GM18499 (cell line): ENCODE data around the gene HMX1.

Experiments used
- ATAC-seq: cut with Tn5 transposase; IDR thresholded peaks from one replicate; pipeline ENCODE4 v1.9.1; 2021; ENCODE audit warnings: moderate number of reproducible peaks; ENCODE audit not compliant: insufficient read depth, unreplicated experiment

Gene HMX1

DNA sequence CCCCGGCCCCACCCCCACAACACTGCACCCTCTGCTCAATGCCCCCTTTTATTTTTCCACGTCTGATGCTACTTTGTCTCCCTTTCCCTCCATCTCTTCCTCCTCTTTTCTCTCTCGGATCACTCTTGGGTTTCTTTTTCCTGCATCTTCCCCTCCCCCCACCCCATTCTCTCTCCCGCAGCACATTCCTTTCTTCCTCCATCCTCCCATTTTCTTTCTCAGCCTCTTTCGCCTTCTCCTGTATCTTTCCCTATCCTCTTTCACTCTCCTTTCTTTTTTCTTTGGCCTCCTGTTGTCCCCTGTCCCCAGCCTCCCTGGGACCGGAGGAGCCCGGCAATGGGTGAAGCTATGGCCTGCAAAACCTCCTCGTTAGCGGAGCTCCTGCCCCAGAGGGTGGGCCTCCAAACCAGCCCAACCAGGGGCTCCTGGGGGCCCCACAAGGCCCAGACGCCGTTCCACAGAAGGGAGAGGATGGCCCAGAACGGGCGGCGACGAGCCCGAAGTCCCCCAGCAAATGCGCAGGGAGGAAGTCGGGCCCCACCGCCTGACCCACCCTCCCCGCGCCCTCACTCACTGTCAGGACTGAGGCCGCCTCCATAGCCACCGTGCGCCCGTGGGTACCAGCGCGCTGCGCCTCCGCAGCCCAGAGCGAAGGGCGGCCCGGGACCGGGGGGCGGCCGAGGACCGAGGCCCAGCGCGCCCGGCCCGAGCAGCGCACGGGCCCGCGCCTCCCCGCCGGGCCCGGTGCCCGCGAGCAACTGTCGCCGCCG, 807 bp downstream of the HMX1 start:
- ATAC-seq = no peak

DNA sequence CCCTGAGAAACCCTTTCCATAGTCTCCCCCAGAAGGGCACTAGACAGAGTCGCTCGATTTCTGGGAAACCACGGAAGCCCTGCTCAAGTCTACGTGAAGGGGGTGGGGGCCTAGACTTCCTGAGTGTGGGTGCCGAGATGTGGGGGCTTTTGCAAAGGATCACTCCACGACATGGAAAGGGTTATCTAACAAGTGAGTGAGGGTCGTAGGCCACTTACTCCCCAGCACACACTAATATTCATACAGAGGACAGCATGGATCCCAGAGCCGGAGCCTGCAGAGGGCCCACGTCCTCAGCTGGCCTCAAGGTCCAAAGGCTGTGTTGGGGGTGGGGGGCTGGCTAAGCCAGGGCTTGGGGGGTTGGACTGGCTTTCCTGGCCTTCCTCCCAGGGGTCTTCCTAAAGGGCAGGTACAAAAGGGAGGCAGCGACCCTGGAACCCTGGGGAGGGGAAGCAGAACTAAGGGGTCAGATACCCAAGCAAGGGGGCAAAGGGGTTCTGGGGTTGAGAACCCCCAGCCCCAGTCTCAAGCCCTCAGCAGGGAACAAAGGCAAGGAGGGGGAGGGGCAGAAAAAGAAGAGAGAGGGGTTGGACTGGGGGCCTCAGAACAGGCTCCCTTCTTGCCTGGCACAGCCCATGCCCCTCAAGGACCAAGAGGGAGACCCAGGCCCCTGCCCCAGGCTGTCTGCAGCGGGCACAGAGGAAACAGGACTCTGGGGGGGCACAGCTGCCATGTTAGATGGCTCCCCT, 1.6 kb downstream of the HMX1 start:
- no peak for ATAC-seq

DNA sequence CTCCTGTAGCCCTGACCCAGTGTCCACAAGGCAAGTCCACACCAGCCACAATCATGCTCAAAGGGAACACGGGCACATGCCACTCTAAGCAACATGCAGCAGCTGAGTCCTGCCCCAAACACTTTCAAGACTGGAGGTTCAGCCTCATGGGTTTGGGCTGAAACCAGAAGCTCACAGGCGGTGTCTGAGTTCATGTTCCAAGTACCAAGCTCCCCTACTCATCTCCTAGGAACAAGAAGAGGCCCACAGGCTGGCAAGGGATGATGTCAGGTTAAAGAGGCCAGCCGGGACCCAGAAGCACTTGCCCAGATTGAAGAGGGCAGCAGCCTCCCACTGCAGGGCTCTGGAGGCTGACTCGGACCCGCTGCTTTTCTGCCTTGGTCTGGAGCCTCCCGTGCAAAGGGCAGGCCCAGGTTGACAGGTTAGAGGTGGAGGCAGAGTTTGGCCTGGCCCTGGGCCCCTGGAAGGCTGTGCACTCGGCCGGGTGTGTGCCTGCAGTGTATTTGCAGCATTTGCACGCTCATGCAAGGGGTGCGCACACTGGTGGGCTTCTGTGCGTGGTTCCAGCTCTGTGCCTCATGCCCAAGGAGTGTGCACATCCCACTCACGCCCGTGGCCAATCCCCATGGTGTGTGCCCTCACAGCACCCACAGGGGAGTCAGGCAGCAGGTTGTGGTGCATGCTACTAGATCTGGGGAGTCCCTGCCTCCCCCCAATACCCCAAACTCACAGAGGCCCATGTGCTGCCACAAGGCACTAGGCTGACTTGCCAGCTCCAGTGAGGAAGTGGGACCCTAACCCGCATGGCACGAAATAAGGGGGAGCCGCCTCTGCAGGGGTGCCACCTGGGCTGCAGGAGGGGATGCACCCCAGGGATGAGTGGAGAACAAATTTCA, 2.4 kb downstream of the HMX1 start:
- no peak for ATAC-seq

DNA sequence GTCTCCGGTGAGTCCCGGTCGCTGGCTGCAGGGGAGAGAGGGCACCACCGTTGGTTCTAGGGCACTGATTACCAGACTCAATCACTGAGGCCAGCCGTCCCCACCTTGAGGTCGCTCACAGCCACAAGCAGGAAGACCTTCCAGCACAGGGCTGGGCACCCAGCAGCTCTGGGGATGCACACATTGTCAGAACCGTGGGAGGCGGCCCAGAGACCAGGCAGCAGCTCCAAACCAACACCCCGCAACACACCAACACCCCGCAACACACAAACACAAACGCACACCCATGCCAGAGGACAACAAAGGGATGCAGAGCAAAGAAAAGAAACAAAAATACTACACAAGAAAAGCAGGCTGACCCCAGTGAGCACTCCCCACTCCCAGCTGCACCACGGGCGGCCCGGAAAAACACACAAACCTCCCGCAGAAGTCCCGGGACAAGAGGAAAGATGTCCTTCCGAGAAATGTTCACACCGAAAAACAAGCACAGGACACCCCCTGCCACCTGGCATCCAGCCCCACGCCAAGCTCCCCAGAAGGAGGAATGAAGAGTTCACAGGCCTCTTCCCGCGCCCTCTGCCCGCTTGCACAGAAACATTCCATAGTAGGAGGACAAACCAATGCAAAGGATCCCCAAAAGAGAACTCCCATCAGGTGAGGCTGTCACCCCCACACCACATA, 3.2 kb downstream of the HMX1 start:
- ATAC-seq = no peak

DNA sequence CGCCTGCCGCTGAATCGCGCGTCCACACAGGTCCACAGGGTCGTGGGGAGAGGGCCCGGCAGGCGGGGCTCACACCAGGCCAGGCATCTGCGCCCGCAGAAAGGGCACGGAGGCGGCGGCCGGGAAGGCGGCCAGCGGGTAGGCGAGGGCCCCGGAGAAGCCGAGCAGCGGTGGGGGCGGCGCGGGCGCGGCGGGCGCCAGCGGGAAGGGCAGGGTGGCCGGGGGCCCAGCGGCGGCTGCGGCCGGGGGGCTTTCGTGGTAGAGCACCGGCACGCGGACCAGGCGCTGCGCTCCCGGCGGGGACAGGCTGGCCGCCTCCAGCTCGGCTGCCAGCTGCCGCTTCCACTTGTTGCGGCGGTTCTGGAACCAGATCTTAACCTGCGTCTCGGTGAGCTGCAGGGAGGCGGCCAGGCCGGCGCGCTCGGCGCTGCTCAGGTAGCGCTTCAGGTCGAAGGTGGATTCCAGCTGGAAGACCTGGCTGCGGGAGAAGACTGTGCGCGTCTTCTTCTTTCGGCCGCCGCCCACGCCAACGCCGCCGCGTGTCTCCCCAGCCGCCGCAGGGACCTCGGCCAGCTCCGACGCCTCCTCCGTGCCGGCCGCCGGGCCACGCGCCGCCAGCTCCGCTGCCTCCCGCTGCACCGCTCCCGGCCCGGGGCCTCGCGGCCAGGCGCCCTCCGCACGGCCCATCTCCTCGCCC, 3.9 kb downstream of the HMX1 start:
- ATAC-seq = no peak

DNA sequence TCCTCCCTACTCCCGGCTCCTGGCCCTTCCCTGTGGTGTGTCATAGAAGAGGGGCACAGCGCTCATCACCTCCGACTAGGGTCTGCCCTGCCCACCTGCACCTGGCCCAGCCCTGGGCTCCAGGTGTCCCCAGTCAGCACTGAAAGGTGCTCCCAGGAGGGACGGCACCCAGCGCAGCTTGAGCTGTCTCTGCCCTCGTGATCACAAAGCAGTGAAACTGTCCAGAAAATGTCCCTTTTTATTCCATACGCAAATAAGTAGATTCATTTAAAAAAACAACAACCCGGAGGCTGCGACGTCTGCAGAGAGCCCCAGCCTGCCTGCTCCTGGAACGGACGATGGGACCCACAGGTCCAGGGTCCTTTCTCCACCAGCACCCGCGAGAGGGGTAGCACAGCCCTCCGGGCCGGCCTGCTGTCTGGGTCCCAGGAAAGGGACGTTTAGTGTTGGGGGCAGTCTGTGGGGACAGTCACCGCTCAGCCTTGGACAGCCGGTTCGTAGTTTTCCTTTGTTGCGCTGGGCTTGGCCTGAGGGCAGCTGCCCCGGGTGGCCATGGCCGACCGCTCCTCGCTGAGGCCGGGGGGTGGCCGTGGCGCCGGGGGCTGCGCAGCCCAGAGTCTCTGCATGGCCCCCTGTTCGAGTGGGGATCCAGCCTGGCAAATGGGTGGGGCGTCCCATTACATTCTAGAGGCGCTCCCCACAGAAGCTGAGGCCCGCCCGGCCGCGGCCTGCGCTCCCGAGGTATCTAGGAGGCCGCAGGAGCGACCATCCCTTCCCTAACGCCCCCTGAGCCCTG, 4.6 kb downstream of the HMX1 start:
- no peak for ATAC-seq

DNA sequence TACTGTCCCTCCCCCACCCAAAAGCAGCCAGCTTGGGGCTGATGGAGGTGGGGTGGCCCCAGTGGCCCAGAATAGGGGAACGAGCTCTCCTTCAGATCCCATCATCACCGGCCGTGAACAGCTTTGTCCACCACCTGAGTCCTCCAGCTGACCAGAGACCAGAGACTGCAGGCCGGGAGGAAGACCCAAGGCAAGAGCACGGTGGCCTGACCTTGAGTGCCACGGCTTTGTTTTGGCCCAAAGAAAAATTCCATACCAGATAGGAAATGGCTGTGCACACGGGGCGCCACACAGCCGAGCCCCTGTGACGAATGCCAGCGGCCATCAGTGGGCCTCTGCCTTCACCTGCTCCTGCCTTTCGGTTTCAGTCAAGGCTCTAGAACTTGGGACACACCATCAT, 5.2 kb downstream of the HMX1 start:
- no peak for ATAC-seq

DNA sequence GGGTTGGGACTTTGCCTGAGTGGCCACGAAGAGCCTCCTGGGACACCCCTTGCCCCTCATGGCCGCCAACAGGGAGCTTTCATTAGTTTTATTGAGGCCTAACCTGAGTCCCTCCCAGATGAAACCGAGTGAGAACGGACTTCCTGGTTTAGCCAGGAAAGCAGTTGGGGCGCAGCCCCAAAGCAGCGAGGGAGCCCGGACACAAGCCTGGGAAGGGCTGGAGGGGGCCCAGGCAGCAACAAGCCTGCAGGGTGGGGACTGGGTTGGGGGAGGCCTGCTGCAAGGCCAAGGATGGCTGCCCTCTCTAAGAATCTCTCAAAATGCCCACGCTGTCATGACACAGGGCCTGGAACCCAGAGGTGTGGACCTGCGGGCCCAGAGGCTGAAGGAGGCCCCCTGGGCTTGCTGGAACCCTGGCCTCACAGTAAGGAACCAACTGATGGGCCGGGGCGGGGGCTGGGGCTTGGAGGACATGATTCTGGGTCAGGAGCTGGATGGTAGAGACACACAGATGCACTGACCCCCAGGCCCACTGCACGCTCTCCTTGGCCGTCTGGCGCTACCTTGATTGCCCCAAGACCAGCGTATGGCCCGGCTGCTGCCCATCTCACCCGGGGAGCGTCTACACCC, 5.8 kb downstream of the HMX1 start:
- no peak for ATAC-seq

DNA sequence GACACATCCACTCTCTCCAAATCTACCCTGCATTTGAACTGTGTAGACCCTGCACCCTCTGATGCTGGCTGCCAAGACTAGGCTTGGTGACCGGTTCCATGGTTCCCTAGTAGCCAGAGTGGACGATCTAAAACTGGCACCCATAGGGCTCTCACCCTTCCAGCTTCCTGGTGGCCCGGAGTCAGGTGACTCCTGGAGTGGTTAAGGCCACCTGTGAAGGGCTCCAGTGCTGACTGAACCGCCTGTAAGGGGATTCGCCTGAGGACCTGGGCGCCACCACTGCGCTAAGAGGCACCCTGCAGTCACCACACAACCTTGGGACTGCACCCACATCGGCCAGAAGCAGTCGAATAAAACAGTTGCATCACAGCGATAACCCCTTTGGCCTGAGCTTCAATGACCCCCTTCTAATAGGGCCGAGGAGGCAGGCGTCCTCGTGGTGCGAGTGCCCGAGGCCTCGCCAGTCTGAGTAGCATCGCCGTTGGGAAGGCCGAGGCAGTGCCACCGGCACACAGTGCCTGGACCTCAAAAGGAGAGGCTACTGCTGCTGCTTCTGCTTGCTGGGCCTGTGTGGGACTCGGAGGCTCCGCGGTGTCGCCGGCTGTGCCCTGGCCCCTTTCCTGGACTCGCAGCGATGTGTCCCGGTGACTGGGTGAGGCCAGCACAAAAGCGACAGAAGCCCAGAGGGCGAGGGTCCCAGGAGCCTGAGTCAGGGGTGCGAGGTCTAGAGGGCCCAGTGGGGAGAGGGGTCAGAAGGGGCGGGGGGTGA, 6.5 kb downstream of the HMX1 start:
- no peak for ATAC-seq

DNA sequence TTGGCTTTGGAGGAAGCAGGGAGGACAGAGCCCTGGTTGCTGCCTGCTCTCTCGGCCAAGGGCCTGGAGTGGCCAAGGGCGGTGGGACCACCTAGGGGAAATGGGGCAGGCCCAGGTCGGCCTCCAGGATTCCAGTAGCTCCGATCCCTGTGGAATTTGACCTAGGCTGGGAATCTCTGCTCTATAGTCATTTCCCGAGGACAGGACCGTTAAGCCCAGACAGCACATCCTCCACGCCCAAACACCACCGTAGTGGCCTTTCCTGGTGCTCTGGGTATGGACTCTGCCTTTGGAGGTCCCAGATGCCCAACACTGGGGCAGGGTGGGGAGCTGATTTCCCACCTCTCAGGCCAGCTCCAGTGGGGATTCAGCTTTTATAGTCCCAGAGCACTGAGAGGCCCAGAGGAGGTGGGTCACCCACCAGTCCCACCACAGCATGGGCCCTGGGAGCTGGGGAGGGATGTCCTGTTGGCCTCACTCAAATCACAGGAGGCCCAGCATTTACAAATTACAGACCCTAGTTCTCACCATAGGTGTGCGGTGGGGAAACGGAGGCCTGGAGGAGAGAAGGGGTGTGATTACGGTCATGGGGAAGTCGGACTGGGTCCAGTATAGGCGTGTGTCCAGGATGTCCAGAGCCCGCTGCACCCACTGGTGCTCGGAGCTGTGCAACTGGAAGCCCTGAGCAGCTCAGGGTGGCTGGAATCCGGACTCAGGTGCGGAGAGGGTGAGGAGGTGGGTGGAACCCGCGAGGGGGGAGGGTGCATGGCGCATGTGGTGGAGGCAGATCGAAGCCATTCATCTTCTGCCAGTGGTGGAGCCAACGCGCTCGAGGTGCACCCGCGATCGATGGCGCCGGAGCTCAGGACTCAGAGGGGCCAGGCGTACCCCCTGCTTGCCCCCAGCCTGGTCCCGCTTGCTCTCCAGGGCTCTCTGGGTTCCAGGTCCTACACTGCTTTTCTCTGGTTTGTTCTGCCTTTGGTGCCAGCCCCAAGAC, 7.7 kb downstream of the HMX1 start:
- ATAC-seq = no peak

DNA sequence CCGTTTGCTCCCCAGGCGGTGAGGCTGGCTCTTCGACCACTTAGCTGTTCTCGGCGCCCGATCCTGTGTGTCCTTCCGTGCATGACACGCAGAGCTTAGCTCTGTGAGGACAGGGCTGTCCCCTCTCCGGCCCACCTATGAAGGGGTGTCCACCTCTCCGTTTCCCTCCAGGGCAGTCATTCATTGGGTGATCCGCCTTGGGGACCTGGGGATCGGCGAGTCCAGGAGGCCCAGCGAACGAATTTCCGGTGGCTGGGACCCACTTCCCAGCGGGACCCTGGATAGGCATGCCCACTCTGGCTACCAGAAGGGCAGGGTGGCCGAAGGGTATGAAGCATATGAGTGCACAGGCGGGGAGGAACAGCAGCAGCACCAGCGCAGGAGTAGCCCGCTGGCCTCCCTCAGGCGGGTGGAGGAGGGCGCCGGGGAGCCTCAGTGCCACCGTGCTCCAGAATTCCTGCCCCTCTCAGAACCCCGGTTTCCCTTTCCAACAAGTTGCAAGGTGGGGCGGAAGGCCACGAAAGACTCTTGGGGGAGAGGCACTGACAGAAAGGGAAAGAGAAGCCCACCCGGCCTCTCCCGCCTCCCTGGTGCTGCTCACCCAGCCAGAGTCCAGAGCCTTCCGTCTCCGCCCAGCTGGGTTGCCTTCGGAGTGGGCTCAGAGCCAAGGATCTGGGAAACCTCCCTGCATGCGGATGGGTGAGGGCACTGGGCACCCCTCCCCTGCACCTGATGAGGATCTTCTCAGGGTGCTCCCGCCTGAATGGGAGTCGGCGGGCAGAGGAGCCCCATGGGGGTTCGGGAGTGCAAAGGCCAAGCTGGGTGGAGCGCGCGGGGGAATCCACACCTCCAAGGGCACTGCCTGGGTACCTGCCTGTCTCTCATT, 8.6 kb downstream of the HMX1 start:
- no peak for ATAC-seq

DNA sequence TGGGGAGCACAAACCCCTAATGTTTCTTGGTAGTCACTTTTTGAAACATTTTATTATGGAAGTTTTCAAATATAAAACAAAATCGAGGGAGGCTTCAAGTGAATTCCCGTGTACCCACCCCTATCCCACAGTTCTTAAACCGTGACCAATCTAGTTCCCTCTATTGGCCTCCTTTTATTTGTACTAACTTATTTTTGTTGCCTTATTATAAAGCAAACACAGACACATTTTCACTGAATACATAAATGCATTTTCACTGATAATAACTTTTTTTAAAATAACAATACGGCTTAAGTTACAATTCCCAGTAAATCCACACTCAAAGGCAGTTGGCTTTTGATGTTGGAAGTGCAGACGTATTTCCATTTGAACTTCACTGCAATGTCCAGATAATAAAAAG, 9.3 kb downstream of the HMX1 start:
- ATAC-seq = no peak

DNA sequence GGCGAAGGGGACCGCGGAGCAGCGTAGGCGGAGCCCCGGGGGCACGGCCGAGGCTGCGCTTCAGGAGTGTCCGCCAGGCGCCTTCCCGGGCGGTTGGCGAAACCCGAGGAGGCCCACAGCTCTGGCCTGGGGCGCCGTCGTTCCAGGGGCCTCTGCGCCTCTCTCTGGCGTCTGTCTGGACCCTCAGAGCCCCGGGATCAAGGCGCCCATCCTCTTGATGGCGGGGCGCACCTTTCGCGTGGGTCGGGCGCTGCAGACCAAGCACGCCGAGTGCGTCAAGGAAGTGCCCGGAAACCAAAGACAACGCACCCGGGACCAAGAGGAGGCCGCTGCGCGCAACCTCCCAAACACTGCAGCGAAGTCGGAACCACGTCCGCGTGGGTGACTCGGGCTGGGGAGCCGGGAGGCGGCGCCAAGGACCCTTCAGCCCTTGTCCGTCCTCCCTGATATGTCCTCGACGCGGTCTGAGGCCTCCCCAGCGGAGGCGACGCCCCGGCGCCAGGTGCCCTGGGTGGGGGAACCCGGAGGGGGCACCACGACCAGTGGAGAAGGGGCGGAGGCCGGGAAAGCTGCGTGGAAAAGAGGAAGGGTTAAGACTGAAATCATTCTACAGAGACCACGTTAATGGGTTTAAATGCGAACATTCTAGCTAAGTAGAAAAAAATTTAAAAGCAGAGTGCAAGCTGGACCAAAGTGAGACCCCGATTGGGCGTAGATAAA, 9.9 kb downstream of the HMX1 start:
- no peak for ATAC-seq

DNA sequence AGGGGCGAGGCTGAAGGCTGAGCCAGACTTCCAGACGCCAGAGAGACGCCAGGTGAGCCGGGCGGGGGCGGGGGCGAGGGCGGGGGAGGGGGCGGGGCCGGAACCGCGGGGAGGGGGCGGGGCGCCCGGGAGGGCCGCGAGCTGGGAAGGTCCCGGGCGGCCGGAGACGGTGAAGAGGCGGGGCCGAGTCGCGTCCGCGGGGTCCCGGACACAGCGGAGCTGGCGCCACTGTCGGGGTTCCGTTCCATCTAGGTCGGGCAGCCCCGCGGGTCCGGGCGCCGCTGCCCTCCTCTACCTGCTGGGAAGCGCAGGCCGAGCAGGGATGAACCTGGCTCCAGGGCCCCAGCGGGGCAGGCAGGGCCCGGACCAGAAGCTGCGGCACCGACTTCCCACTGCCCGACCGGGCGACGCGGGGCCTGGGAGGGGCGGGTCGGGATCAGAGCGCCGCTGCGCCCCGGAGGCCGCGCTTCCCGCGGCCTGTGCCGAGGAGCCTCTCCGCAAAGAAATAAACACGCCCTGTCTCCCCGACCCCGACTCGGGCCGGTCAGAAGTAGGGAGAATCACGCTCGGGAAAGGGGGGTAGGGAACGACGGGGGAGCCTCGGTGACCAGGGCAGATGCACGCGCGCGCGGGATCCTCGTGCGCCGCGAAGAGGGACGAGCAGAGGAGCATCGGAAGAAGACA, 10.6 kb downstream of the HMX1 start:
- ATAC-seq = no peak
